HG03432 (cell line): ENCODE measurements around the gene CAPN14.
A peak's percentile ranks its signal among the peaks of the same experiment; 100 is the strongest.

Experiments
- ATAC-seq: cut with Tn5 transposase; IDR thresholded peaks from one replicate; pipeline ENCODE4 v1.9.1; 2021; ENCODE audit warnings: mild to moderate bottlenecking, moderate library complexity; ENCODE audit not compliant: unreplicated experiment

The CAPN14 gene

GRCh38 chr2:31148514-31148913 lies 68.8 kb downstream of the CAPN14 start:
- no peak for ATAC-seq

GRCh38 chr2:31147645-31148044 lies 69.7 kb downstream of the CAPN14 start:
- ATAC-seq: no peak

- no peak for ATAC-seq
These were observed 75.2 kb downstream of the CAPN14 start for GRCh38 chr2:31142110-31142509.

GRCh38 chr2:31141443-31142085 lies 75.8 kb downstream of the CAPN14 start:
- no peak for ATAC-seq

GRCh38 chr2:31140151-31140550 lies 77.2 kb downstream of the CAPN14 start:
- ATAC-seq: no peak

GRCh38 chr2:31139671-31140070 lies 77.6 kb downstream of the CAPN14 start:
- ATAC-seq: no peak

- peak; percentile 74 for ATAC-seq
These were observed 79.0 kb downstream of the CAPN14 start, which contains the start of gene GALNT14 for GRCh38 chr2:31138037-31138962. TSS of gene GALNT14 (minus strand) at chr2:31138440. CDS start at chr2:31138086, 354 bp downstream.

- no peak for ATAC-seq
These were observed 79.9 kb downstream of the CAPN14 start for GRCh38 chr2:31137211-31138036.

- ATAC-seq: no peak
These were observed 80.6 kb downstream of the CAPN14 start for GRCh38 chr2:31136732-31137131.

GRCh38 chr2:31136000-31136399 lies 81.3 kb downstream of the CAPN14 start:
- ATAC-seq: no peak

- no peak for ATAC-seq
These were observed 82.8 kb downstream of the CAPN14 start for GRCh38 chr2:31134480-31134879.

GRCh38 chr2:31132786-31133185 lies 84.5 kb downstream of the CAPN14 start:
- ATAC-seq: no peak

GRCh38 chr2:31131871-31132270 lies 85.4 kb downstream of the CAPN14 start:
- no peak for ATAC-seq

GRCh38 chr2:31129375-31130171 lies 87.7 kb downstream of the CAPN14 start:
- ATAC-seq: no peak

- ATAC-seq: no peak
These were observed 89.4 kb downstream of the CAPN14 start for GRCh38 chr2:31127931-31128330.

- no peak for ATAC-seq
These were observed 91.2 kb downstream of the CAPN14 start for GRCh38 chr2:31125918-31126695.

- ATAC-seq: no peak
These were observed 92.4 kb downstream of the CAPN14 start for GRCh38 chr2:31124904-31125303.
